Measurements from ENCODE around the gene TCOF1.

Gene TCOF1

GRCh38 chr5:150428978-150429377, 71.5 kb downstream of the TCOF1 start:
- no peak for DNase-seq

GRCh38 chr5:150429410-150429873, 71.9 kb downstream of the TCOF1 start:
- no peak for DNase-seq

- no peak for DNase-seq
Measured at GRCh38 chr5:150431048-150431447, 73.6 kb downstream of the TCOF1 start.

GRCh38 chr5:150431574-150431973, 74.1 kb downstream of the TCOF1 start:
- DNase-seq = no peak

- no peak for DNase-seq
Measured at GRCh38 chr5:150434464-150434863, 77.0 kb downstream of the TCOF1 start.

- DNase-seq = peak; percentile 94
Measured at GRCh38 chr5:150436141-150436680, 78.7 kb downstream of the TCOF1 start.

GRCh38 chr5:150438873-150439546, 81.5 kb downstream of the TCOF1 start:
- no peak for DNase-seq

- no peak for DNase-seq
Measured at GRCh38 chr5:150440948-150441812, 83.7 kb downstream of the TCOF1 start.

GRCh38 chr5:150441813-150442698, 84.6 kb downstream of the TCOF1 start:
- DNase-seq = no peak

GRCh38 chr5:150442699-150443080, 85.2 kb downstream of the TCOF1 start:
- DNase-seq = no peak

GRCh38 chr5:150443242-150444075, 86.0 kb downstream of the TCOF1 start:
- DNase-seq = no peak

GRCh38 chr5:150444770-150445169, 87.3 kb downstream of the TCOF1 start:
- no peak for DNase-seq

- DNase-seq = no peak
Measured at GRCh38 chr5:150446088-150446487, 88.6 kb downstream of the TCOF1 start.

GRCh38 chr5:150446583-150446982, 89.1 kb downstream of the TCOF1 start:
- no peak for DNase-seq

GRCh38 chr5:150447188-150447587, 89.7 kb downstream of the TCOF1 start:
- no peak for DNase-seq

- no peak for DNase-seq
Measured at GRCh38 chr5:150448334-150448733, 90.8 kb downstream of the TCOF1 start.

GRCh38 chr5:150448952-150449516, 91.5 kb downstream of the TCOF1 start:
- peak; percentile 13 for DNase-seq

All from CD4-positive, alpha-beta T cell treated with Interleukin-6 for 4 hours (primary cell).